IPS-18a (cell line): ENCODE data around the gene FOXK2.

ENCODE experiments used
- H3K27ac ChIP-seq: one replicate; pipeline ENCODE4 v1.5.1; 2013; ENCODE audit warnings: low read length
- H3K27me3 ChIP-seq: one replicate; pipeline ENCODE4 v1.6.1; 2013; ENCODE audit warnings: mild to moderate bottlenecking, low read length; ENCODE audit not compliant: control insufficient read depth, insufficient read depth
- H3K36me3 ChIP-seq: one replicate; pipeline ENCODE4 v1.6.1; 2013; ENCODE audit warnings: low read depth, low read length; ENCODE audit not compliant: control insufficient read depth
- H3K4me1 ChIP-seq: one replicate; pipeline ENCODE4 v1.6.1; 2013; ENCODE audit warnings: low read depth, low read length; ENCODE audit not compliant: control insufficient read depth
- H3K4me3 ChIP-seq: one replicate; pipeline ENCODE4 v1.5.1; 2013; ENCODE audit warnings: low read length
- H3K9ac ChIP-seq: one replicate; pipeline ENCODE4 v1.6.1; 2013; ENCODE audit warnings: mild to moderate bottlenecking, low read length, moderate library complexity
- H3K9me3 ChIP-seq: one replicate; pipeline ENCODE4 v1.6.1; 2013; ENCODE audit warnings: low read depth, low read length; ENCODE audit not compliant: control insufficient read depth

FOXK2 gene

GRCh38 chr17:82644148-82644547 lies 124.6 kb downstream of the FOXK2 start:
- Histone ChIP-seq H3K4me1 (peaks cover 5% of the 10 kb centered on the region), H3K36me3 (peaks cover 38% of the 10 kb centered on the region), H3K27ac (no peak overlapping the region), H3K4me3 (no peak overlapping the region), H3K27me3 (peaks cover 2% of the 10 kb centered on the region), H3K9ac (no peak overlapping the region), H3K9me3 (no peaks in the 10 kb centered on the region)

- Histone ChIP-seq H3K4me3 (no peak overlapping the region), H3K27me3 (peaks cover 8% of the 10 kb centered on the region), H3K4me1 (peaks cover 5% of the 10 kb centered on the region), H3K9ac (no peak overlapping the region), H3K36me3 (peaks cover 34% of the 10 kb centered on the region), H3K9me3 (no peaks in the 10 kb centered on the region), H3K27ac (no peak overlapping the region)
Measured at GRCh38 chr17:82645516-82645915, 126.0 kb downstream of the FOXK2 start.

DNA sequence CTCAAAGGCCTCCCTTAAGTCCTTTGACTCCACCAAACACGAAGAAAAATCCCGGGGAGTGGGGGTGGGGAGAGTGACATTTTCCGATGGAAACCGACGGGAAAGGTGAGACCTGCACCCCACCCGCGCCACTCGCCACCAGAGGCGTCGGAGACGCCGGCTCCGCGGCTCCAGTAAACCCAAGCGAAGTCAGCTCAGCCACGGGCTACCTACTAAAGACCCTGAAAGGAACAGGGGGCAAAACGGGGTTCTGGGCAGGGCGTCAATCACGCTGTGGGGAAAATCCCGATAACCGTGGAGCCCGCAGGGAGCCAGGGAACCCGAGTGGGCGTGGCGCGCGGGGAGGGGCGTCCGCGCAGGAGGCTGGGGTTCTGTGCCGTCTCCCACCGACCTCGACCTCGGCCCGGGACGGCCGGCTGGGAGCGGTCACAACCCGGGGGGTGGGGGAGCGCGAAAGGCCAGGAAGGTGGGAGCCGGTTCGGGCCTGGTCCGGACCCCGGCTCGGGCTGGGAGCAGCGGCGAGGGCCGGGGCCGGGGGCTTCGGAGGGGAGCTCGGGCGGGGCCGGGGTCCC lies 128.1 kb downstream of the FOXK2 start:
- H3K27ac ChIP-seq = no peak overlapping the region
- no peaks in the 10 kb centered on the region for H3K9me3 ChIP-seq
- peaks cover 8% of the 10 kb centered on the region for H3K27me3 ChIP-seq
- peaks cover 5% of the 10 kb centered on the region for H3K4me1 ChIP-seq
- peak overlapping the region; percentile 79 for H3K4me3 ChIP-seq
- H3K9ac ChIP-seq = peak overlapping the region; percentile 77
- peaks cover 18% of the 10 kb centered on the region for H3K36me3 ChIP-seq

DNA sequence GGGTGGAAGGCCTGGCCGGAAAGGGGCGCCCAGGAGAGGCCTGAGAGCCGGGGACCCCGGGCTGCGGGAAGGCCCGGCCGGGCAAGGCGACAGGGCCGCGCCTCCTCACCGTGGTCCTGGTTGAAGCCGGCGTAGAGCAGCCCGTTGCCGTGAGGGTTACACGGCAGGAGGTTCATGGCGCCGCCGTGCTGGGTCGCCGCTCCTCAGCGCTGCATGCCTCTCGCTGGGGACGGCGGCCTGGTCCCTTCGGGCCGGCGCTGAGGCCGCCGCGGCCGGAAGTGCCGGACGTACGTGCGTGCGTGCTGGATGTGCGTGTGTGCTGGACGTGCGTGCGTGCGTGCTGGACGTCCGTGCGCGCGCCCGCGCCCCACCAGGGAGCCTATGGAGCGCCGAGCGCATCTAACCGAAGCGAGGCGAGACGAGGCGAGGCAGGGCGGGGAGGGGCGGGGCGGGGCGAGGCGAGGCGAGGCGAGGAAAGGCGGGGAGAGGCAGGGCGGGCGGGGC lies 128.7 kb downstream of the FOXK2 start, which contains the start of gene WDR45B:
Gene WDR45B (minus strand): TSS at position 280 of the 504 bp plus-strand sequence. CDS start 104 bp downstream, at position 176.
- H3K4me1 ChIP-seq = peaks cover 5% of the 10 kb centered on the region
- peak within 1 kb of the TSS; percentile 79 for H3K4me3 ChIP-seq
- no peaks in the 10 kb centered on the region for H3K9me3 ChIP-seq
- peak within 1 kb of the TSS; percentile 77 for H3K9ac ChIP-seq
- peaks cover 8% of the 10 kb centered on the region for H3K27me3 ChIP-seq
- peaks cover 13% of the 10 kb centered on the region for H3K36me3 ChIP-seq
- H3K27ac ChIP-seq = no peak within 1 kb of the TSS

- H3K9ac ChIP-seq = no peak overlapping the region
- H3K27me3 ChIP-seq = peaks cover 8% of the 10 kb centered on the region
- peaks cover 5% of the 10 kb centered on the region for H3K4me1 ChIP-seq
- H3K36me3 ChIP-seq = peaks cover 7% of the 10 kb centered on the region
- peak overlapping the region; percentile 56 for H3K4me3 ChIP-seq
- H3K9me3 ChIP-seq = no peaks in the 10 kb centered on the region
- no peak overlapping the region for H3K27ac ChIP-seq
Measured at GRCh38 chr17:82648742-82649331, 129.3 kb downstream of the FOXK2 start.

GRCh38 chr17:82649501-82650261 lies 130.1 kb downstream of the FOXK2 start:
- peaks cover 8% of the 10 kb centered on the region for H3K27me3 ChIP-seq
- no peaks in the 10 kb centered on the region for H3K36me3 ChIP-seq
- no peaks in the 10 kb centered on the region for H3K9me3 ChIP-seq
- no peak overlapping the region for H3K27ac ChIP-seq
- H3K4me3 ChIP-seq = no peak overlapping the region
- H3K4me1 ChIP-seq = peaks cover 5% of the 10 kb centered on the region
- no peak overlapping the region for H3K9ac ChIP-seq

DNA sequence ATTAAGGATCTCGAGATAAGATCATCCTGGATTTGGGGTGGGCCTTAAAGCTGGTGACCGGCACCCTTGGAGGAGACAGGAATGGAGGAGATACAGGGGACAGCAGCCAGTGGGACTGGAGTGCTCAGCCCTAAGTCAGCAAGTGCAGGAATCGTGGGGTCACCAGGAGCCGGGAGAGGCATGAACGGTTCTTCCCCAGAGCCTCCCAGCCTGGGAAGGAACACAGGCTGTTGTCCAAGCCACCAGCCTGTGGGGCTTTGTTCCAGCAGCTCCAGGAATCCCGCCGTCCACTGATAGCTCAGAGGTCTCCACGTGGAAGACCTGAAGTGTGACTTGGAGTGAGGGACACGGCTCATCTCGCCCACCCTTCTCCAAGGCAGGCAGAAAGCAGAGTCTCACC lies 131.2 kb downstream of the FOXK2 start:
- H3K27ac ChIP-seq = no peak overlapping the region
- H3K27me3 ChIP-seq = peaks cover 8% of the 10 kb centered on the region
- no peak overlapping the region for H3K4me3 ChIP-seq
- no peaks in the 10 kb centered on the region for H3K36me3 ChIP-seq
- no peak overlapping the region for H3K9ac ChIP-seq
- peaks cover 5% of the 10 kb centered on the region for H3K4me1 ChIP-seq
- no peaks in the 10 kb centered on the region for H3K9me3 ChIP-seq

GRCh38 chr17:82653651-82654528 lies 134.4 kb downstream of the FOXK2 start:
- Histone ChIP-seq H3K9me3 (no peaks in the 10 kb centered on the region), H3K9ac (no peak overlapping the region)

More at GRCh38 chr17:82653651-82654528, 134.4 kb downstream of the FOXK2 start:
- Histone ChIP-seq H3K4me3 (no peak overlapping the region), H3K36me3 (no peaks in the 10 kb centered on the region), H3K27ac (no peak overlapping the region), H3K27me3 (peaks cover 8% of the 10 kb centered on the region), H3K4me1 (no peaks in the 10 kb centered on the region)
